Endothelial cell of hepatic sinusoid (primary cell): ENCODE measurements around the gene TBC1D2B.
"Not testable (repeated sequence)": the region's sequence is repeated elsewhere in the genome, so short reads cannot be mapped to it uniquely, and the experiment has no call there.

Experiments used
- in situ Hi-C: cut with HindIII; loops from 2 replicates; pipeline ENCODE4 v1.10.0; 2017; ENCODE audit warnings: low sequenced_read_pairs

The TBC1D2B gene

DNA sequence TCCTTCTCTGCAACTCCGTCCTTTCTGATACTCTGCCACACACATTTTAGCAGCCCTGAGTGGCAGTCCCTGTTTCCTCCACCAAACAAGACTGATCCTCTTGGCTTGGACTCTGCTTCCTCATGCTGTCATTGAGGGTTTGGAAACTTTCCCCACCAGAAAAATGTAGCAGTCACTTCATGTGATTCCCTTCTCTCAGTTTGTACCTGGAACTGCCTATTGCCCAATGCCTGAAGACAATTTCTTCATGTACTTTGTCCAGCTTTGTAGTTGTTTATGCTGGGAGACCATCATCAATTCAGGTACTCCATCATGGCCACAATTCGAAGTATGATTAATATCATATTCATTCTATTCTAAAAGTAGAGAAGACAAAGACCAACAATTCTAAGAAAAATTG, 119.5 kb downstream of the TBC1D2B start:
- in situ Hi-C loops = not testable (repeated sequence)

DNA sequence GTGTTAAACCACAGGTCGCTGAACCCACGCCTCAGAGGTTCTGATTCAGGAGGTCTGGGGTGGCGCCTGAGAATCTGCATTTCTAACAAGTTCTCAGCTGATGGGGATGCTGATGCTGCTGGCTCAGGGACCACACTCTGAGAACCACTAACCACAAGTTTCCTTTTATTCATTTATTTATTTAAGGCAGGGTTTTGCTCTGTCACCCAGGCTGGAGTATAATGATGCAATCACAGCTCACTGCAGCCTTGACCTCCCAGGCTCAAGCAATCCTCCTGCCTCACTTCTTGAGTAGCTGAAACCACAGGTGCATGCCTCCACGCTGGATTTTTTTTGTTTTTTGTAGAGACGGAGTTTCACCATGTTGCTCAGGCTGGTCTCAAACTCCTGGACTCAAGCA, 123.6 kb downstream of the TBC1D2B start:
- in situ Hi-C loops = not testable (repeated sequence)

DNA sequence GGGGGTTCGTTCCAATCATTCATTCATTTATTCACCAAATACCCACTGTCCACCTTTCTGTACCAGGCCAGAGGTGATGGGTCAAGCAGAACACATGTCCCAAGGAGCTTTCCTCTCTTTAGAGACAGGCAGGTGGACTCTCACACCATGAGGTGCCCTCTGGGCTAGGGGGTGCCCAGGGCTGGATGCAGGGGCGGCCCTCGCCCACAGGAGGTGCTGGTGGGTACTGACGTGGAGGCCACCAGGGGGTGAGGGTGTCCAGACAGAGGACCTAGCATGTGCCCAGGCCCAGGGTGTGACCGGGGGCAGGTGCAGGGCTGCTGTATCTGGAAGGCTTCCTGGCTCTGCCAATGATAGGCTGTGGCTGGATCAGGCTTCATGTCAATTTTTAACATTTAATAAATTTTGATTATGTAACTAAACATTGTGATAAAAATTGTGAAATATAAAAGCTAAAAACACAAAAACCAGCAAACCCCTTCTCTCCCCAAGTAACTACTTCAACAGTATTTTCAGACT, 124.5 kb downstream of the TBC1D2B start:
- in situ Hi-C loops = not testable (repeated sequence)

- in situ Hi-C loops = not testable (repeated sequence)
These were observed 126.3 kb downstream of the TBC1D2B start for GRCh38 chr15:77951105-77951786.

DNA sequence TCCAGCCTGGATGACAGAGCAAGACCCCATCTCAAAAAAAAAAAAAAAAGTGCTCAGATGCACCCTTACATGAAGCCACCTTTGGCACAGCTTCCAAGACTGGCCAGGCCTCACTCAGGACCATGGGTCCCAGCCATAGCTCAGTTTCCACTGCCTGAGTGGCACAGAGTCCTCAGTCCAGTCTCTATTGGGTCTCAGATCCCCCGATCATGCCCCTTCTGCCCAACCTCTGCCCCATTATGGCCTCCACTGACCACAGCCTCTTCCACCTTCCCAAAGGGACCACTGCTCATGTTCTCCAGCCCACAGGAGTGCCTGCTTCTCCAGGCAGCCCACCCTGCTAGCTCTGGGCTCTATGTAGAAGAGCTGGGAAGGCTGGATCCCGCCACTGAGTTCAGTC, 127.0 kb downstream of the TBC1D2B start:
- in situ Hi-C loops = not testable (repeated sequence)

DNA sequence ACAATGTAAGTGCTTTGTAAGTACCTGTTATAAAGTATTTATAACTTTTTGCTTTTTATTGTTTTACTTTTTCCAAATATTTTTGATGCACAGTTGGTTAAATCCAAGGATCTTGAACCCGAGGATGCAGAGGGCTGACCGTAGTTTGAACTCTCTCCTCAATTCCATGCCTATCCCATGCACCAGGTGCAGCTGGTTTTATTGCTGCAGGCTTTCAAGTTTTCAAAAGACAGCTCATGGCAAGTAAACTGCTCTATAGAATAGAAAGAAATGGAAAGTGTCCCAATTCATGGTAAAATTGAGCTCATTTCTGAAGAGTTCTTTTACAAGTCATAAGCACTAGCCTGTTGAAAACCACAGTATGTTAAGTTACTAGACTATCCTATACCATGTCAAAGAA, 131.9 kb downstream of the TBC1D2B start:
- in situ Hi-C loops = no loop called here
